ENCODE data around the gene TMEM270. TPM values are rescaled to one million over a fixed set of nuclear protein-coding genes. Genes with fewer than 3 reads are reported as not detected.
"Not testable (repeated sequence)": the region's sequence is repeated elsewhere in the genome, so short reads cannot be mapped to it uniquely, and the experiment has no call there.

The TMEM270 gene
- total RNA-seq, 1 donor from 2014 or later, result not detected

DNA sequence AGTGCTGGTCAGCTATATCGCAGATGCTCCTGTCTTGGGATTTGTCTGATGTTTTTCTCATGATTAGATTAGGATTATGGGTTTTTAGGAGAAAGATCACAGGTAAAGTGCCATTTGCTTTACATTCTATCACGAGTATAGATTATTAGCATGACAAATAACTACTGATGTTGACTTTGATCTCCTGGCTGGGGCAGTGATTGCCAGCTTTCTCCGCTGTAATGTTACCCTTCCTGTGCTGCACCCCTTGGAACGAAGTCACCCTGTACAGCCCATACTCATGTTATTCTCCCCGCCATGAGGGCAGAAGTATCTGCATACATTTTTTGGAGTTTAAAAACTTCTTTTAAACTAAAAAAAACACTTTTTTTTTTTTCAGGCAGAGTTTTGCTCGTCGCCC is 40.9 kb upstream of the TMEM270 start:
- peaks cover 12% of the 10 kb centered on the region for H3K27me3 Mint-ChIP-seq
- H3K27ac Mint-ChIP-seq, result no peak overlapping the region
- no peak for DNase-seq (ENCODE audit: low spot score, unreplicated experiment)
- no peak overlapping the region for H3K4me3 Mint-ChIP-seq (ENCODE audit: low read depth)
- H3K4me1 Mint-ChIP-seq (ENCODE audit: low read depth), result peaks cover 5% of the 10 kb centered on the region
- H3K9me3 Mint-ChIP-seq (ENCODE audit: low read depth), result no peaks in the 10 kb centered on the region
- TF ChIP-seq CTCF (IDR thresholded peaks at IDR 0.05; ENCODE audit: unreplicated experiment), result no peak
- H3K36me3 Mint-ChIP-seq (ENCODE audit: insufficient read depth), result no peaks in the 10 kb centered on the region

GRCh38 chr7:73821597-73822285 is 39.2 kb upstream of the TMEM270 start:
- H3K9me3 Mint-ChIP-seq (ENCODE audit: low read depth); H3K27ac Mint-ChIP-seq; H3K36me3 Mint-ChIP-seq (ENCODE audit: insufficient read depth); DNase-seq (ENCODE audit: low spot score, unreplicated experiment); H3K4me1 Mint-ChIP-seq (ENCODE audit: low read depth); H3K4me3 Mint-ChIP-seq (ENCODE audit: low read depth): not testable (repeated sequence)
- H3K27me3 Mint-ChIP-seq, result peaks cover 15% of the 10 kb centered on the region

- H3K4me1 Mint-ChIP-seq (ENCODE audit: low read depth), result peaks cover 14% of the 10 kb centered on the region
- DNase-seq (ENCODE audit: low spot score, unreplicated experiment), result no peak
- peaks cover 15% of the 10 kb centered on the region for H3K27me3 Mint-ChIP-seq
- peak overlapping the region; percentile 15 for H3K27ac Mint-ChIP-seq
- no peaks in the 10 kb centered on the region for H3K9me3 Mint-ChIP-seq (ENCODE audit: low read depth)
- H3K4me3 Mint-ChIP-seq (ENCODE audit: low read depth), result no peak overlapping the region
- no peak for TF ChIP-seq CTCF (IDR thresholded peaks at IDR 0.05; ENCODE audit: unreplicated experiment)
- H3K36me3 Mint-ChIP-seq (ENCODE audit: insufficient read depth), result no peaks in the 10 kb centered on the region
Measured at GRCh38 chr7:73822319-73823173, 38.4 kb upstream of the TMEM270 start.

DNA sequence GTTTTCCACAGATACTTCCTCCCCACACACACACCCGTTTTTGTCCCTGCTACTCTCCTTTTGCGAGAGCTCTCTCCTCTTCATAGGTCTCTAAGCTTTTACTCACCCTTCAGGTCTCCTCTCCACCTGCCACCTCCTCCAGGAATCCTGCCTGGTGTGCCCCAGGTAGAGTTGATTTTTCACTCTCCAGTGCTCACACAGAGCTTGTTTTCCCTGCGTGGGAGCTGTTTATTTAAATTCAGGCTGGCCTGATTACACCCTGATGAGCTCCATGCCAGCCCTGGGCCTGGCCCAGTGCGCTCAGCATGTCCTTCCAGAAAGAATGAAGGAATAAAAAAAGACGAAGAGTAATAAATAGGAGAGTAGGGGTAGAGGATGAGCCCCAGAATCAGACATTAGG is 37.7 kb upstream of the TMEM270 start:
- Mint-ChIP-seq H3K36me3 (ENCODE audit: insufficient read depth) (no peaks in the 10 kb centered on the region), H3K4me3 (ENCODE audit: low read depth) (no peak overlapping the region), H3K9me3 (ENCODE audit: low read depth) (no peaks in the 10 kb centered on the region), H3K27ac (no peak overlapping the region), H3K27me3 (peaks cover 11% of the 10 kb centered on the region), H3K4me1 (ENCODE audit: low read depth) (peaks cover 20% of the 10 kb centered on the region)
- no peak for TF ChIP-seq CTCF (IDR thresholded peaks at IDR 0.05; ENCODE audit: unreplicated experiment)
- DNase-seq (ENCODE audit: low spot score, unreplicated experiment), result no peak

DNA sequence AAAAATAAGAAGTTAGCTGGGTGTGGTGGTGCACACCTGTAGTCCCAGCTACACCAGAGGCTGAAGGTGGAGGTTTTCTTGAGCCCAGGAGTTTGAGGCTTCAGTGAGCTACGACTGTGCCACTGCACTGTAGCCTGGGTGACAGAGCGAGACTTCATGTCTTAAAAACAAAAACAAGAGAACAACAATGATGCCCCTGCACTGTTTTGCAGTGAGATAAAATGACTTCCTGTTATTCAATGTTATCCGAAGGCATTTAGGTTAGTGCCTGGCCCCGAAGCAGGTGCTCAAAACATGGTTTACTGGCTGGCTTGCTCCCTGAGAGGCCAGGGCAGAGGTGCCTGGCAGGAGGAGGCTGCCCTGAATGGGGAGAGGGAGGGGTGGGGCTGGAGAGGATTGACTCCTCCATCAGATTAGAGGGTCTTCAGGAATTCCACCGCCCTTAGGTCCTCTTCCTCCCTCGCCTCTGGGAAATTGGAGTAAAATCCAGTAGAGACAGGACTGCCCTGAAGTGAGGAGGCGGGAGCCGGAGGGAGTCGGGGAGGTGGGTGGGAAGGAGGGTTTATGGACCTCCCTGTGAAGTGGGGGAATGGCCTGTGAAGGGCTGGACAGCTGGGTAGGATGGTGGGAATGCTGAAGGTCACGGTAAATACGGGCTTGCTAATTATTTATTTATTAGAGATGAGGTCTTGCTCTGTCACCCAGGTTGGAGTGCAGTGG is 36.9 kb upstream of the TMEM270 start:
- no peaks in the 10 kb centered on the region for H3K36me3 Mint-ChIP-seq (ENCODE audit: insufficient read depth)
- no peak overlapping the region for H3K4me3 Mint-ChIP-seq (ENCODE audit: low read depth)
- H3K27me3 Mint-ChIP-seq, result peaks cover 11% of the 10 kb centered on the region
- H3K9me3 Mint-ChIP-seq (ENCODE audit: low read depth), result no peaks in the 10 kb centered on the region
- H3K27ac Mint-ChIP-seq, result no peak overlapping the region
- no peak for DNase-seq (ENCODE audit: low spot score, unreplicated experiment)
- peaks cover 28% of the 10 kb centered on the region for H3K4me1 Mint-ChIP-seq (ENCODE audit: low read depth)
- TF ChIP-seq CTCF (IDR thresholded peaks at IDR 0.05; ENCODE audit: unreplicated experiment), result no peak
